Cardiac muscle cell (in vitro differentiated cells and primary cell): ENCODE results near the gene DNAI7. TPM values are rescaled to one million over a fixed set of nuclear protein-coding genes. Genes with fewer than 3 reads are reported as not detected.

Experiments used
- DNase-seq, 2 donors: peaks; one replicate each; pipeline versions ENCODE4 v3.0.0 to v3.0.0-alpha.2; 2010 to 2017; ENCODE audit warnings: low read depth in 1 of 2, low spot score in 1 of 2
- H3K27ac ChIP-seq: fragments of 200-600 bp; sonication (generic); 2 replicates; pipeline ENCODE4 v1.5.1; 2016
- H3K27me3 ChIP-seq: fragments of 200-600 bp; sonication (generic); 2 replicates; pipeline ENCODE4 v1.6.0; 2016; ENCODE audit warnings: control low read depth
- H3K36me3 ChIP-seq: fragments of 200-600 bp; sonication (generic); 2 replicates; pipeline ENCODE4 v1.5.1; 2016; ENCODE audit warnings: control low read depth
- H3K4me1 ChIP-seq: fragments of 200-600 bp; sonication (generic); 2 replicates; pipeline ENCODE4 v1.8.1; 2017; ENCODE audit warnings: low read depth, mild to moderate bottlenecking, mixed run types
- H3K4me3 ChIP-seq: fragments of 200-600 bp; sonication (generic); 2 replicates; pipeline ENCODE4 v1.5.1; 2016; ENCODE audit warnings: mild to moderate bottlenecking
- H3K9me3 ChIP-seq: fragments of 200-600 bp; sonication (generic); 2 replicates; pipeline ENCODE4 v1.5.1; 2017; ENCODE audit warnings: low read depth, mild to moderate bottlenecking, control low read depth
- CTCF ChIP-seq: IDR thresholded peaks from 2 replicates; pipeline ENCODE4 v1.5.1; 2012; ENCODE audit warnings: low read depth, mild to moderate bottlenecking, low read length
- polyA plus RNA-seq: library from polyadenylated mRNA; unstranded; fragments of >200 nt; fragmentation: Nextera tagmentation; extraction: Ambion mirVana; gene quantifications from 2 replicates; pipeline ENCODE4 v1.2.1, GENCODE V29; 2016
- total RNA-seq: library from RNA; depleted of rRNA; stranded (reverse); fragments of >200 nt; gene quantifications from 2 replicates; pipeline ENCODE4 v1.2.3, GENCODE V29; 2016

The DNAI7 gene
- total and polyA plus RNA-seq, 2 experiments from 2014 or later: 0.57 to 0.77 TPM

GRCh38 chr12:25115677-25116076 lies 79.3 kb downstream of the DNAI7 start:
- no peaks in the 10 kb centered on the region for H3K36me3 ChIP-seq
- no peaks in the 10 kb centered on the region for H3K9me3 ChIP-seq
- no peak for DNase-seq
- no peak overlapping the region for H3K4me3 ChIP-seq
- TF ChIP-seq CTCF: no peak
- H3K4me1 ChIP-seq: no peaks in the 10 kb centered on the region
- no peaks in the 10 kb centered on the region for H3K27me3 ChIP-seq
- no peak overlapping the region for H3K27ac ChIP-seq

GRCh38 chr12:25113651-25114050 lies 81.3 kb downstream of the DNAI7 start:
- Histone ChIP-seq H3K9me3 (no peaks in the 10 kb centered on the region), H3K36me3 (no peaks in the 10 kb centered on the region), H3K27me3 (no peaks in the 10 kb centered on the region), H3K4me3 (no peak overlapping the region), H3K4me1 (no peaks in the 10 kb centered on the region), H3K27ac (no peak overlapping the region)
- no peak for DNase-seq
- TF ChIP-seq CTCF: no peak

- no peaks in the 10 kb centered on the region for H3K27me3 ChIP-seq
- H3K4me1 ChIP-seq: no peaks in the 10 kb centered on the region
- H3K36me3 ChIP-seq: no peaks in the 10 kb centered on the region
- no peak overlapping the region for H3K4me3 ChIP-seq
- H3K9me3 ChIP-seq: no peaks in the 10 kb centered on the region
- H3K27ac ChIP-seq: no peak overlapping the region
- TF ChIP-seq CTCF: no peak
- DNase-seq: no peak
These were observed 84.7 kb downstream of the DNAI7 start for GRCh38 chr12:25110260-25110659.

- Histone ChIP-seq H3K27ac (no peak overlapping the region), H3K27me3 (no peaks in the 10 kb centered on the region), H3K4me1 (no peaks in the 10 kb centered on the region), H3K4me3 (no peak overlapping the region), H3K9me3 (no peaks in the 10 kb centered on the region), H3K36me3 (no peaks in the 10 kb centered on the region)
- no peak for TF ChIP-seq CTCF
- no peak for DNase-seq
These were observed 87.0 kb downstream of the DNAI7 start for GRCh38 chr12:25107920-25108319.

GRCh38 chr12:25106818-25107217 lies 88.1 kb downstream of the DNAI7 start:
- TF ChIP-seq CTCF: no peak
- no peaks in the 10 kb centered on the region for H3K4me1 ChIP-seq
- H3K36me3 ChIP-seq: no peaks in the 10 kb centered on the region
- no peaks in the 10 kb centered on the region for H3K9me3 ChIP-seq
- H3K27me3 ChIP-seq: no peaks in the 10 kb centered on the region
- no peak overlapping the region for H3K27ac ChIP-seq
- no peak overlapping the region for H3K4me3 ChIP-seq
- DNase-seq: no peak

GRCh38 chr12:25102402-25102801 lies 92.6 kb downstream of the DNAI7 start:
- no peaks in the 10 kb centered on the region for H3K36me3 ChIP-seq
- TF ChIP-seq CTCF: no peak
- no peaks in the 10 kb centered on the region for H3K9me3 ChIP-seq
- H3K4me1 ChIP-seq: no peaks in the 10 kb centered on the region
- H3K4me3 ChIP-seq: no peak overlapping the region
- H3K27me3 ChIP-seq: no peaks in the 10 kb centered on the region
- no peak for DNase-seq
- H3K27ac ChIP-seq: no peak overlapping the region
